Stomach smooth muscle (tissue), 2 donors: ENCODE data around the gene ZSCAN9.

Source experiments
- H3K27ac ChIP-seq: one replicate; pipeline ENCODE4 v1.7.0; 2013; ENCODE audit warnings: mild to moderate bottlenecking, low read length, inconsistent platforms
- H3K27me3 ChIP-seq, 2 donors: one replicate each; pipeline ENCODE4 v1.7.0; 2013; ENCODE audit warnings: low read length in 2 of 2; ENCODE audit not compliant: insufficient read depth in 2 of 2, control insufficient read depth in 1 of 2
- H3K36me3 ChIP-seq, 2 donors: one replicate each; pipeline ENCODE4 v1.7.0; 2013; ENCODE audit warnings: low read length in 2 of 2; ENCODE audit not compliant: control insufficient read depth in 2 of 2, insufficient read depth in 2 of 2
- H3K4me1 ChIP-seq: one replicate; pipeline ENCODE4 v1.7.0; 2013; ENCODE audit warnings: low read length; ENCODE audit not compliant: control insufficient read depth, insufficient read depth
- H3K4me3 ChIP-seq, 2 donors: one replicate each; pipeline ENCODE4 v1.7.0; 2013; ENCODE audit warnings: low read length in 2 of 2
- H3K9ac ChIP-seq, 2 donors: one replicate each; pipeline ENCODE4 v1.7.0; 2013; ENCODE audit warnings: low read length in 2 of 2, mild to moderate bottlenecking in 1 of 2
- H3K9me3 ChIP-seq, 2 donors: one replicate each; pipeline ENCODE4 v1.7.0; 2013; ENCODE audit warnings: low read length in 2 of 2; ENCODE audit not compliant: control insufficient read depth in 2 of 2
- donor health status: healthy.
- donor health status: Pancreatic carcinoma.

ZSCAN9 gene

DNA sequence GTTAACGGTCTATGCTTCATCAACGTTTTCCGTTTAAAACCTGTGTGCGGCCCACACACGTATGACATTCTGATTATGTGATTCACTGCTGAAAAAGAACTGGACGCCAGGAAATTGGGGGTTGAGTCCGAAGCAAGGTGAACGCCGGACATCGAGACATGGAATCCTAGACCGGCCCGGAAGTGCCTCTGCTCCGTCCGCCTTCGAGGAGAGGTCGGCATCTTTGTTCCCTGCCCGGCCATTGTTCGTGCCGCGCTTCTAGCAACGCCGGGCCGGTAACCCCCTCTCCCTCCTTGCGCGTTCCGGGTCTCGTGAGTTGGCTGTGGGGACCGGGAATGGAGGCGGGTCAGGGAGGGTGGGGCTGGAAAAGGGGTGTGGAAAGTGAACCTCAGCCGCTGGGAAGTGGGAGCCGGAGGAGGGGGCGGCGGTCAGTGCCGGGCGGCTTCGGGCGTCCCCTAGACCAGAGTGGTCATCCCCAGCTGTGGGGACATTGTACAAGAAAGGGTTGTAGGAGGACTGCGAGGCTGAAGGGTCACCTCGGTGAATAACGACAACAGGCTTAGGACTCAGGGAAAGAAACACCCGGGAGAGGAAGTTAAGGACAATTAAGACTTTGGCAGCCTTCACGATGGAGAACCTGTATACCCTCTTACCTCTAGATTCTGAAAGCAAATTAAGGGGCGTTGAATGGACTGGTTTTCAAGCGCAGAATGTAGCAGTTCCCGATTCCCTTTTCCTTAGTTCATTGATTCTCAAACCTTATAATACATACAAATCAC, at the start of gene ZSCAN9:
TSS of gene ZSCAN9 (plus strand) at position 220 of the 779 bp plus-strand sequence. CDS start 1,810 bp downstream, outside the sequence.
- Histone ChIP-seq H3K27ac (peak within 1 kb of the TSS; percentile 69), H3K9me3 (no peaks in the 10 kb centered on the region), H3K4me3 (peak within 1 kb of the TSS; percentile 79 to 85), H3K27me3 (peaks cover 0 to 12% of the 10 kb centered on the region in 2 donors), H3K9ac (peak within 1 kb of the TSS; percentile 71 to 87), H3K36me3 (peaks cover 20 to 21% of the 10 kb centered on the region in 2 donors), H3K4me1 (peaks cover 6% of the 10 kb centered on the region)

DNA sequence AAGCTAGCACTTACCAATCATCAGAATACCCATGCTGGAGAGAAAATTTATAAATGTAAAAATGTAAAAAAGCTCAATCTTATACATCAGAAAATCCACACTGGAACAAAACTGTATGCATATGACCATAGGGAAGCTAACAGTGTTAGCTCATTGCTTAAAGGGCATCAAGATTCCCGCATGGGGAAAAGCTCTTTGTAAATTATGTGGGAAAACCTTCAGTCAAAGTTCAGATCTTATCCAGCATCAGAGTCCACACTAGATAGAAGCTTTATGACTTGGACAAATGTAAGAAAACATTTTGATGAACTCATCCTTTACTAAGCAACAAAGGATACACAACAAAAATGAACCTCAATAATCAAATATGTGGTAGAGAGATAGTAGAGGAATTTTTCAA, 48.7 kb upstream of the ZSCAN9 start:
- peaks cover 0 to 3% of the 10 kb centered on the region in 2 donors for H3K27me3 ChIP-seq
- H3K4me3 ChIP-seq, result no peak overlapping the region
- H3K36me3 ChIP-seq, result no peaks in the 10 kb centered on the region
- no peak overlapping the region for H3K9ac ChIP-seq
- no peak overlapping the region for H3K27ac ChIP-seq
- H3K9me3 ChIP-seq, result no peaks in the 10 kb centered on the region
- no peaks in the 10 kb centered on the region for H3K4me1 ChIP-seq

DNA sequence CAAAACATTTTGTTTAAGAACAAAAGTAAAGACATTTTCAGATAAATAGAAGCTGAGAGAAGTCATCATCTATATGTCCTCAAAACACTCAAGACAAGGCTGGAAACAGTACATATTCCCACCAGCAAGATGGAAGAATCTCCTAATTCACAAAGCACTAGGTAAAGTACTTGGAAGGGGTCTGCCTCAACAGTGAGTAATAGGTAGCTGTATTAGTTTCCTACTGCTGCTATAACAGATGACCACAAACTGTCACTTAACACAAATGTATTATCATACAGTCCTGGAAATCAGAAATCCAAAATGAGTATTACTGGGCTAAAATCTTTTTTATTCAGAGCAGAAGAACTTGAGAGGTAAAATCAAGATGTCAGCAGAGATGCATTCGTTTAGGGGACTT, 42.8 kb upstream of the ZSCAN9 start:
- Histone ChIP-seq H3K27ac (no peak overlapping the region), H3K9me3 (peaks cover 3% of the 10 kb centered on the region in 2 donors), H3K4me3 (no peak overlapping the region), H3K4me1 (no peaks in the 10 kb centered on the region), H3K27me3 (peaks cover 0 to 3% of the 10 kb centered on the region in 2 donors), H3K9ac (no peak overlapping the region), H3K36me3 (no peaks in the 10 kb centered on the region)

DNA sequence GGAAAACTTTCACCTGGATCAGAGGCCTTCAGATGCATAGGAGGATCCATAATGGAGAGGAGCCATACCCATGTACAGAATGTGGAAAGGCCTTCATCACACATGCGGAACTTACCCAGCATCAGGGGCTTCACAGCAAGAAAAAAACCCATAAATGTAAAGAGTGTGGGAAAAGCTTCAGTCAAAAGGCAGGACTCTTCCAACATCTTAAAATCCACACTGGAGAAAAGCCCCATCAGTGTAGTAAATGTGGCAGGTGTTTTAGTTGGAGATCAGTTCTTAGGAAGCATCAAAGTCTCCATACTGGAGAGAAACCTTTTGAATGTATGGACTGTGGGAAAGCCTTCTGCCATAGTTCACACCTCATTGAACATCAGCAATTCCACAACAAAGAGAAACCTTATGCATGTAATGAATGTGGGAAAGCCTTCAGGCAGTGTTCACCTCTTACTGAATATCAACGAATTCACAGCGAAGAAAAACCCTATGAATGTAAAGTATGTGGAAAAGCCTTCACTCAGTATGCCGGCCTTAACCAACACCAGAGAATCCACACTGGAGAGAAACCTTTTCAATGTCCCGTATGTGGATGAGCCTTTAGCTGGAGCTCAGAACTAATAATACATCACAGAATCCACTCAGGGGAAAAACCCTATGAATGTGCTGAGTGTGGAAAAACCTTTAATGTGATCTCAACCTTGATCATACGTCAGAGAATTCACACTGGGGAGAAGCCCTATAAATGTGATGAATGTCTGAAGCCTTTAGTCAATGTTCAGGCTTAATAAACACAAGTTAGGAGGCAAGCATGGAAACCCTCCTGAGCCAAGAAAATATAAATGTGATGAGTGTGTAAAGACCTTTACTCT, 36.7 kb upstream of the ZSCAN9 start:
- Histone ChIP-seq H3K9me3 (peaks cover 21 to 24% of the 10 kb centered on the region in 2 donors), H3K4me3 (no peak overlapping the region), H3K27me3 (no peaks in the 10 kb centered on the region), H3K9ac (no peak overlapping the region), H3K27ac (no peak overlapping the region), H3K36me3 (no peaks in the 10 kb centered on the region), H3K4me1 (no peaks in the 10 kb centered on the region)

DNA sequence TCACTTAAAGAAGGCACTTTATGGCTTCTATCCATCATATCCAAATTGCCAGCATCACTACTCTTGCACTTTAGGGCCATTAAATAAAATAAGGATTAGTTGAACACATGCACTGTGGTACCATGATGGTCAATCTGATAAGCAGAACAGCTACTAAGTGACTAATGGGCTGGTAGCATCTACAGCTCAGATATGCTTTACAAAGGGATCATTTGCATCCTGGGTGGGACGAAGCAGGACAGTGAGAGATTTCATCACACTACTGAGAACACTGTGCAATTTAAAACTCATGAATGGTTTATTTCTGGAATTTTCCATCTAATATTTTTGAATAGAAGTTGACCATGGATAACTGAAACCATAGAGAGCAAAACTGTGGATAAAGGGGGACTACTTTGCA, 25.1 kb upstream of the ZSCAN9 start:
- no peaks in the 10 kb centered on the region for H3K4me1 ChIP-seq
- H3K9ac ChIP-seq, result no peak overlapping the region
- H3K27me3 ChIP-seq, result peaks cover 0 to 6% of the 10 kb centered on the region in 2 donors
- H3K9me3 ChIP-seq, result peaks cover 7 to 9% of the 10 kb centered on the region in 2 donors
- H3K27ac ChIP-seq, result no peak overlapping the region
- no peaks in the 10 kb centered on the region for H3K36me3 ChIP-seq
- H3K4me3 ChIP-seq, result no peak overlapping the region

DNA sequence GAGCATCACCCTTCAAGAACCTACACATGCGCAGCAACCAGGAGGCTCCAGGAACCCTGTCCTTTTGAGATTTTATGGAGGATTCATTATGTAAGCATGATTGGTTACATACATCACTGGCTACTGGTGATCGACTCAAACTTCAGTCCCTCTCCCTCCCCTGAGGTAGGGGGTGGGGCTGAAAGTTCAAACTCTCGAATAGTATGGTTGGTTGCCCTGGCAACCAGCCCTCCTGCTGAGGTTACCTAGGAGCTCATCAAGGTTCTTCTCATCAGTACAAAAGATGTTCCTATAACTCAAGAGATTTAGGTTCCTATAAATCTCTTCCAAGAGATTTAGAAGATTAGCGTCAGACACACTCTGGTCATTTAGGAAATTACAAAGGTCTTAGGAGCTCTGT, 21.9 kb upstream of the ZSCAN9 start:
- Histone ChIP-seq H3K27ac (no peak overlapping the region), H3K9ac (no peak overlapping the region), H3K9me3 (peaks cover 4 to 10% of the 10 kb centered on the region in 2 donors), H3K27me3 (peaks cover 18 to 25% of the 10 kb centered on the region in 2 donors), H3K4me1 (peaks cover 5% of the 10 kb centered on the region), H3K36me3 (no peaks in the 10 kb centered on the region), H3K4me3 (no peak overlapping the region)

DNA sequence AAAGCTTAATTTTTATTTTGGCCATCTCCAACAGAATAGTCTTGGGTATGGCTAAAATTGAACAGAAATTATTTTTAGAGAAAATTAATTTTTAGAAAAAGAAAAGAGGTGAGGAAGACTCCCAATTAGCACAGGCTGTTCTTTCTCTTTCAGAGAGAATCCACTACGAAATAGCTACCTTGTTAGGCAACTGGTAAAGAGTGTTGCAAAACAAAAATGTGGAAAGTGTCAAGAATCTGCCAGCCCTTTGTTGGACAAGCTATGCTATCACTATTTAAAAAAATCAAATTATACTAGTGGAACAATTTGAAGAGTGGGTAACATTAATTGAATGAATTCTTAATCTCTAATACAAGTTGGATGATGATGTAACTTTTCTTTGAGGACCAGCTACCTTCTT, 19.2 kb upstream of the ZSCAN9 start:
- H3K4me1 ChIP-seq, result peaks cover 5% of the 10 kb centered on the region
- no peak overlapping the region for H3K27ac ChIP-seq
- H3K27me3 ChIP-seq, result peaks cover 34 to 49% of the 10 kb centered on the region in 2 donors
- no peak overlapping the region for H3K9ac ChIP-seq
- H3K9me3 ChIP-seq, result peaks cover 4 to 10% of the 10 kb centered on the region in 2 donors
- H3K36me3 ChIP-seq, result no peaks in the 10 kb centered on the region
- no peak overlapping the region for H3K4me3 ChIP-seq

DNA sequence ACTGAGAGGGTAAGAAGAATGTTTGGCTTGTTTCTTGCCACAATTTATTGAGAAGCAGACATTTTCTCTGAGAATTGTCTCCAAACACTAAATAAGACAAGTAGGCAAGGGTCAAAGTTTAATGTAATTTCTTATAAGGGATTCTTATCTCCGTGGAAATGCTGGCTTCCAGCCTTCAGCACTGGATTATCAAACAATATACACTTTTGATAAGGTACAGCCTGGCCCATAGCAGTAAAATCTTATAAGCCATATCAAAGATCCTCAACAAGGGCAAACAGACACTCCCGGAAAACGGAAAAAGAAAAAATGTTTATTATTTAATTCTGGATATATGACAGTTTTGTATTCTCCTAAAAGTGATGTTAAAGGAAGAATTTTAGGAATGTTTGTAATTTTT, 18.5 kb upstream of the ZSCAN9 start:
- Histone ChIP-seq H3K9ac (no peak overlapping the region), H3K9me3 (peaks cover 4 to 10% of the 10 kb centered on the region in 2 donors), H3K27ac (no peak overlapping the region), H3K4me1 (peaks cover 5% of the 10 kb centered on the region), H3K4me3 (no peak overlapping the region), H3K36me3 (no peaks in the 10 kb centered on the region), H3K27me3 (peaks cover 37 to 55% of the 10 kb centered on the region in 2 donors)

DNA sequence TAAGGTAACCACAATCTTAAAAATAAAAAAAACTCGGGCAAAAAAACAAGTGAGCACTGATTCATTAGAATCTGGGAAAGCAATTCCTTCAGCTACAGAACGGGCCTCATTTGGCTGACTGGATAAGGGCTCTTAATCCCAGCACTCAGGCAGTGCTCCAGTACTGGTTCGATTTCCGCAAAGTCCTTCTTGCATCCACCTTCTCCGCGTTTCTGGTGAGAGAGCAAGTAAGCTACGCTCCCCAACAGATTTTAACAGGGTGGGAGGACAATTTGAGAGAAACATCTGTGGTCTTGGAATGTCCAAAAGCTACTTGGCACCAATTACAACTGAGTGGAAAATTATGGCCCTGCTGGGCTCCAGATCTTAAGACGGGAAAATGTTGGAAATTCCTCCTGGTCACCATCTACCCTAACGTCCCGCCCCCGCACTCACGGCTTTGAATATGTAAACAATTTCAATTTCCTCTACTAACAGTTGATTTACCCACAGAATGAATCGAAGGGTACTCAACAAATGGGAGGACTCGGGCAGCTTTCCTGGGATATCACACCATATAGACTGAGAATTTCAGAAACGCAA, 18.1 kb upstream of the ZSCAN9 start:
- Histone ChIP-seq H3K27ac (no peak overlapping the region), H3K4me3 (peak overlapping the region in 1 of 2 donors; percentile 54)

DNA sequence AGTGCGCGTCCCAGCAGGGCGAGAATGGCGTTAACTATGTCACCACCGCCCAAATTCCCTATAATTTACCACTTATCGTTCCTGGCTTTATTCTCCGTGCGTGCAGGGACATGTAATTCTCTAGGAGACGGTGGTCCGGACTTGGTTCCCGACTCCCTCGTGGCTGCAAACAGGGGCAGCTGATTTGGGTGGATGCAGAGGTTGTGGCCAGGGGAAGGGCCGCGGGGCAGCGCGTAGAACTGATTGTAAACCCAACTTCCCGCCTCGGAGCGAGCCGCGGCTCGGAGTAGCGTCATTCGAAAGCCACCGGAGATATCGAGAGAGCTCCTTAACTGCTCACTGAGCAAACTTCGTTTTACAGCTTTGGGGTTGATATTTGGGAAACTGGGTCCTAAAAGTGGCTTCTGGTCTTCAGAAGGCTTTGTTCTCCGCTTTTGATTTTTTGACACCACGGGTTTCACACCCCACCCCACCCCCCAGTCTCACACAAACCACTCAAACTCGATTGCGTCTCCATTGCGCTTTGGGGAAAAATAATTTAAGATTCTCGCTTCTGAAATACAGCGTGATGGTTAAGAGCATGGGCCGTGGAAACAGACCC, 17.5 kb upstream of the ZSCAN9 start:
- Histone ChIP-seq H3K9ac (no peak overlapping the region), H3K4me3 (peak overlapping the region in 1 of 2 donors; percentile 54), H3K27me3 (peaks cover 48 to 66% of the 10 kb centered on the region in 2 donors), H3K4me1 (peaks cover 5% of the 10 kb centered on the region), H3K9me3 (peaks cover 4 to 10% of the 10 kb centered on the region in 2 donors), H3K27ac (no peak overlapping the region), H3K36me3 (no peaks in the 10 kb centered on the region)

More for the DNA sequence above, 18.1 kb upstream of the ZSCAN9 start:
- peaks cover 5% of the 10 kb centered on the region for H3K4me1 ChIP-seq
- H3K36me3 ChIP-seq, result no peaks in the 10 kb centered on the region
- peaks cover 42 to 60% of the 10 kb centered on the region in 2 donors for H3K27me3 ChIP-seq
- no peak overlapping the region for H3K9ac ChIP-seq
- H3K9me3 ChIP-seq, result peaks cover 4 to 10% of the 10 kb centered on the region in 2 donors
